NCI-H2029 (cell line): ENCODE results near the gene NHLRC1.

ENCODE experiments used
- DNase-seq: peaks from one replicate; lab custom pipeline; 2025; lab: John Stamatoyannopoulos, UW

The NHLRC1 gene

DNA sequence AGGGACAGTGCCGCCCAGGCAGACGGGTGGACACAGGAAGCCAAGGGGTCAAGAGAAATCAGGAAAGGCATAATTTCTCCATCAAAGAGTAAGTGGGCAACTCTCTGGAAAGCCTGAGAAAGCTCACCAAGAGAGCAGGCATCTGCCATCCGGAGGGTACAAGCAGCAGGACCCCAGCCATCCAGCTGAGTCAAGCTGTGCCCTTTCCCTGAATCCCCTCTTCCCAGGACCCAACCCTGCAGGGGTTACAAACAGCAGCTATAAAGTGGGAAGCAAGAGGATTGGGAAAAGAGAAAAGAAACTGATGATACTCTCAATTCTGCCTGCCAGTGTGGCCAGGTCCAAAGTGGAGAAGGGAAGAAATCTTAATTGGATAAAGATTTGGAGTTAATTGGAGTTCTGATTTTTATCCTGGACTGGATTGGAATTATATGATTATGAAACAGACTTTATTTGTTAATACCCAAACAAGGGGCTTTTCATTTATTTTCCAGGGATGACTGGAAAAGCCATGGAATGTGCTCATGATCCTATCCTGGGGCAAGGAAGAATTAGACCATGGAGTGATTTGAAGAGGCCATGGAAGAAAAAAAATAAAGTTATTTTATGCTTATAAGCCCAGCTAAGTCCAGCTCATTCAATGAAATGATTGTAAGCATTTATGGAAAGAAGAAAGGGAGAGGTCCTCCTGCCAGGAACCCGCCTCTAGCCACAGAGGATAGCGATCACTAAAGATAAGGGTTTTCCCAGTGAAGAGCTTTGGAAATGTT is 34.9 kb downstream of the NHLRC1 start:
- no peak for DNase-seq

- no peak for DNase-seq
These were observed 41.3 kb downstream of the NHLRC1 start for GRCh38 chr6:18081025-18081668.

DNA sequence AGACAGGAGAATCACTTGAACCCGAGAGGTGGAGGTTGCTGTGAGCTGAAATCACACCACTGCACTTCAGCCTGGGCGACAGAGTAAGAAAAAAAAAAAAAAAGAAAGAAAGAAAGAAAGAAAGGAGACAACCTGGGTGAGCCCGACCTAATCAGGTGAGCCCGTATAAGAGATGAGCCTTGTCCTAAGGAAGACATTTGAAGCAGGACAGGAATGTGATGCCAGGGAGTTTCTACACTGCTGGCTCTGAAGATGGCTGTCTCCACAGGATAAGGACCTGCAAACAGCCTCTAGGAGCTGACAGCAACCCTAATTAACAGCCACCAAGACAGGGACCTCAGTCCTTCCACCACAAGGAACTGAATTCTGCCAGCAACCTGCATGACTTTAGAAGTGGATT is 41.9 kb downstream of the NHLRC1 start:
- DNase-seq = no peak

DNA sequence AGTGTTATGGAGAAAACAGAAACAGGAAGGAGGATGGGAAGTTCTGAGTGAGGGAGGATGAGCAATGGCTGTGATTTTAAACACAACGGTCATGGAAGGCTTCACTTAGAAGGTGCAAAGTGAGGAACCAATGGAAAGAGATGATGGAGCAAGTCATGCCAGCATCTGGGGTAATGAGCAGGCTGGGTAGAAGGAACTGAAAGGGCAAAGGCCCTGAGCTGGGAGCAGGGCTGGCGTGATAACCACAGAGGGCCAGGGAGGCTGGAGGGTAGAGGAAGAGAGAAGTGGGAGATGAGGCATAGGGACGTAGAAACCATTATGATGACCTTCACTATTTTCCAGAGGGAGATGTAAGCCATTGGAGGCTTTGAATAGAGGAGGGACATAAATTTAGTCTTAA is 43.6 kb downstream of the NHLRC1 start:
- no peak for DNase-seq

DNA sequence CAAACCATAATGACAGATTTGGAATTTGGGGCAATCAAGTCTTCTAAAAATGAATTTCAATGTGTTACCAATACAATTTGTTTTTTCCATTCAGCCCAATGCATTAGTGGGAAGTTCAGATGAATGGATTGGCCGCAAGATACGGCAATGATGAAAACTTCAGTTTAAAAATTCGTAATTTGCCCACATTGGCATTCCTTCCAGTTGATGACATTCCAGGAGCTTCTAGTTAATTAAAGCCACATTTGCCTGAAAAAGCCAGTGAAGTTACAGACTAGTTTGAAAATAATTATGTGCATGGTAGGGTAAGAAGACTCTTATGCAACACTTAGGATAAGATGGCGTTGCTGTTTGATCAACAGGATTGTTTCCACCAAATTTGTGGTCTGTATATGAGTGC is 46.2 kb downstream of the NHLRC1 start:
- DNase-seq = no peak

- no peak for DNase-seq
These were observed 49.6 kb downstream of the NHLRC1 start for GRCh38 chr6:18072841-18073240.

GRCh38 chr6:18070486-18070885 is 52.0 kb downstream of the NHLRC1 start:
- no peak for DNase-seq
